HG03439 (cell line): Measurements from ENCODE around the gene OR52D1.

Experiments used
- ATAC-seq: cut with Tn5 transposase; IDR thresholded peaks from one replicate; pipeline ENCODE4 v1.9.1; 2021; ENCODE audit warnings: mild to moderate bottlenecking, moderate library complexity; ENCODE audit not compliant: unreplicated experiment

The OR52D1 gene

DNA sequence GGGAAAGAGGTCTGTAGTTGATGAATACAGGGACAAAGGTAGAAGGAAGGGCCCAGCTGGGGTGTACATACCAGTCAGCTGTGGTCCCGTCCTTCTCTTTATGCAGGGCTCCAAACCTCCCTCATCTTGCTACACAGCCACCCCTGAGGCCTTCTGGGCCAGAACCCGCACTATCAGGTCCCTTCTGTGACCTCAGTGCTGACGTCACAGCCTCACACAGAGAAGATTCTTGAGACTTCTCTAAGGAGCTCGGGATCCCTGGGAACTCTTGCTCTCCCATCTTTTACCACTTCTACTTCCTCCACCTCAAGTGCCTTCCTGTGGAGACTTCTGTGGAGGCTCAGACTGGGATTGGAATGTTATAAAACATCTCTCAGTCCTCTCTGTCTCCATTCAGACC is 21.3 kb downstream of the OR52D1 start, which contains the start of gene UBQLN3:
TSS of gene UBQLN3 (minus strand) at position 155 of the 400 bp plus-strand sequence. CDS start 399 bp downstream, outside the sequence.
- ATAC-seq, result no peak

- ATAC-seq, result no peak
These were observed 26.4 kb downstream of the OR52D1 start for GRCh38 chr11:5514841-5515240.

- ATAC-seq, result no peak
These were observed 28.1 kb downstream of the OR52D1 start, which contains the start of gene UBQLNL for GRCh38 chr11:5516599-5516998. TSS of gene UBQLNL (minus strand) at chr11:5516699. CDS start at chr11:5516441, 258 bp downstream.

DNA sequence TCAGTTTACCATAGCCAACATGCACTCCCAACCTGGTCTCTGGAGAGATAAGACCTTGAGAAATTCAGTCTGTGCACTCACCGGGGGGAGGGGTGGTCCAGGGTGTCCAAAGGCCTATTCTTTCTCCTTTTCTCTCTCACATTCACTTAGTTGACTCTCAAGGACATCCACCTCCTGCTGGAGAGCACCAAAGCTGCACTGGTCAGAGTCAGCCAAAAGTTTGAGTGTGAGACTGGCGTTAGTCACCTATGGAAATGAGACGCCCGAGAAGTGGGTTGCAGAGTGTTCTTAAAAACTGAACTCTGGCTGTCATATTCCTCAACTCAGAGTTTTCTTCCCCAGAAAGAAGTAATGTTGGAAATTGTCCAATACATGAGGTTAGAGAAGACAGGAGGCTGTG is 33.1 kb downstream of the OR52D1 start:
- ATAC-seq, result no peak

DNA sequence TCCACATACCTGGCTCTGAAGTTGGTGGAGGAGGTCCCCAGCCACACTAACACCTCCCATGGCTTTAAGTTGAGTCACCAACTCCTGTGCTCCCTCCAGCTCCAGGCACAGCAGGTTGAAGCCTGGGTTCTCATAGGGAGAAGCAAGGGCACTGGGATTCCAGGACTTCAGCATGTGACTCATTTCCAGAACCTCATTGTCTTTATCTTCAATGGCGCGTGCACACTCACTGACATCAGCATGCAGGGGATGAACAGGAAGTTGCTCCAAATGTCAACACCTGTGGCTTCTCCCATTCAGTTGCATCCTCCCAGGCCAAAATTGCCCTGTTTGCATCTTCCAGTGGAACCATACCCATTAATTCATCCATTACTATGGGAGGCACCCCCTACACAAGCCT is 33.8 kb downstream of the OR52D1 start:
- no peak for ATAC-seq

- no peak for ATAC-seq
These were observed 36.3 kb downstream of the OR52D1 start for GRCh38 chr11:5524756-5525155.

GRCh38 chr11:5527716-5528115 is 39.2 kb downstream of the OR52D1 start:
- no peak for ATAC-seq

- ATAC-seq, result no peak
These were observed 40.0 kb downstream of the OR52D1 start for GRCh38 chr11:5528495-5528894.

DNA sequence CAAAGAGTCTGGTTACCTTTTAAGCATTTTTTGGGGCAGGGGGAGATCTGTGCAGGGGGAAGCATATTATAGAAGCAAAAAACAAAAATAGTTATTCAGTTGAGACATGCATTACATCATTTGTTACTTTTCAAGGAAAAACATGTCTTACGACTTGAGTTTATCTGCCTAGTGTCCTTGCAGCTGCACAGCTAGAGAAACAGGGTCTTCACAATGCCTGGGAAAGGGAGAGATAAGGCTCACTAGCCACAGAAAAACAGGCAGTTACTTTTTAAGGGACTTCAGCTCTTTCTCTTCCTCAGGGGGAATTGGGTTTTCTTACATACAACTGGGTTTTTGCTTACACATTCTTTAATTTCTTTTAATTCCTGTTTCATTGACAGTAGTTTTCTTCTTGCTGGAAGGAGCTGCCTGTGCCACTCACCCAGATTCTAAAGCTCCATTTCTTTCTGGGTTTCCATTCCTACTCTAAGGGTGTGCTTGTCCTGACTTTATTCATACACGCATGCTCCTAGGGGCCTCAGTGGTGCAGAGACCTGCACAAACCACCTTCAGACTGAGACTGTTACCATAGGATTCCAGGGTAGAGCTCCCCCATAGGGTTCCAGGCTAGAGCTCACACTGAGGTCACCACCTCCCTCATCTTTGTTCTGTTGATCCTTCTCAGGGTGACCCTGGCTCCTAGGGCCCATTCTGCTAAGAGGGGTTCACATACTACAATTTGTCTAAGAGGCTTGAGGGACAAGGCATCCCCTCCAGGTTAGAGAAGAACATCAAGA is 42.8 kb downstream of the OR52D1 start:
- ATAC-seq, result no peak

DNA sequence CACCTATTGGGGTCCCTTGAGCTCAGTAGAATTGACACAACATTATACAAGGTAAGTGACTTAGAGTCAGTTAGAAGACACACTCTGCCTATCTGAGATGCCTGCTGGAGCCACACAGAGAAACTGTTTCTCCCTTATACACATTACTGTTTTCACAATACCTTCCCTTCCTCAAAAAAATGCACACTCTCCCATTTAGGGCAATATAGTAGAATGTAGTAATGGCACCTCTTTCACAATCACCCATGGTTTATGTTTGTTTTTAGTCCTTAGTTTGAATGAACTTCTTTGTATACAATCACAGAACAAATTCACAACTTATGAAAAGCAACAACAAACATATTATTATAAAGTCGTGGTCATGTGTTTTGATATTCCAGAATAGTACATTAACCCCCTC is 45.6 kb downstream of the OR52D1 start:
- no peak for ATAC-seq

- ATAC-seq, result no peak
These were observed 48.0 kb downstream of the OR52D1 start for GRCh38 chr11:5536482-5536881.
